H54 (cell line): ENCODE results near the gene CEP131.
"Not testable (repeated sequence)": the region's sequence is repeated elsewhere in the genome, so short reads cannot be mapped to it uniquely, and the experiment has no call there.

Experiments used
- DNase-seq: peaks from one replicate; pipeline ENCODE4 v3.0.0; 2011; ENCODE audit warnings: low spot score, mixed read lengths; ENCODE audit not compliant: insufficient read length
- FAIRE-seq: peaks from 3 replicates; lab custom pipeline; 2011; peaks lifted over from hg19 to GRCh38; lab: Jason Lieb, UNC
- POLR2A ChIP-seq: IDR thresholded peaks from 2 replicates; pipeline ENCODE4 v1.6.1; 2011; ENCODE audit warnings: low read depth, mild to moderate bottlenecking, low read length

CEP131 gene

DNA sequence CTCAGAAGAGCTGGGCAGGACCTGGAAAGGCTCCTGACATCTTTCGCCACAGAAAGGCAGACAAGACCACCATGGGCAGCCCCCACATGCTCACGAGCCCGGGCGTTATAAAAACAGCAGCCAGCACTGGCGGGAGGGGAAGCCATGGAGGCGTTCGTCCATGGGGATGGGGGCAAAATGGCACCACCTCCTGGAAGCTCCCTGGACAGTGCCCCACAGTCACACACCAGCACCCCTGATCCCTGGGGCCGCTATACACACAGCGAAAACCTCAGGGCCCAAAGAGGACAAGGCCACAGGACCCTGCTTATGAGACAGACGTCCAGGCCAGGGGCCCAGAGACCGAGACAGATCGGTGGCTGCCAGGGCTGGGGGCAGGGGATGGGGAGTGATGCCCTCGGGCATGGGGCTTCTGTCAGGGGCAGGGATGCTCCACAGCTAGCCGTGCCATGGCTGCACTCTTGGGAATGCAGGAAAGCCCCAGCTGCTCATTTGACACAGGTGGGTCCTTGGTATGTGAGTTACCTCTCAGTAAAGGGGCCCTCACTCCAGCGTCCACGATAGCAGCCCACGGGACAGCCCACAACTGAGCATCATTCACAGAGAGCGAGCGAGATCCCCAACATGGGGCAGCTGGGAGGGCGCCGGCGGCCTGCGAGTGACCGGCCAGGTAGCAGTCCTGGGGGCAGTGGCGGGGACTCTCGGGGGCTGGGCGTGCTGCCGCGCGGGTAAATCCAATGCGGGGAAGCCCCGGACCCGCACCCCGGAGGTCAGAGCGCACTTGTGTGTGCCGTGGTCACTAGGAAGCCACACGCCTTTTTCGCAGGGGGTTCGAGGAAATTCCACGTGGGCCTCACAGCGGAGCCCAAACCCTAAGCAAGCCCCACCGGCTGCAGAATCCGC lies 63.8 kb downstream of the CEP131 start:
- FAIRE-seq (no peak), DNase-seq (no peak)
- no peak for TF ChIP-seq POLR2A

DNA sequence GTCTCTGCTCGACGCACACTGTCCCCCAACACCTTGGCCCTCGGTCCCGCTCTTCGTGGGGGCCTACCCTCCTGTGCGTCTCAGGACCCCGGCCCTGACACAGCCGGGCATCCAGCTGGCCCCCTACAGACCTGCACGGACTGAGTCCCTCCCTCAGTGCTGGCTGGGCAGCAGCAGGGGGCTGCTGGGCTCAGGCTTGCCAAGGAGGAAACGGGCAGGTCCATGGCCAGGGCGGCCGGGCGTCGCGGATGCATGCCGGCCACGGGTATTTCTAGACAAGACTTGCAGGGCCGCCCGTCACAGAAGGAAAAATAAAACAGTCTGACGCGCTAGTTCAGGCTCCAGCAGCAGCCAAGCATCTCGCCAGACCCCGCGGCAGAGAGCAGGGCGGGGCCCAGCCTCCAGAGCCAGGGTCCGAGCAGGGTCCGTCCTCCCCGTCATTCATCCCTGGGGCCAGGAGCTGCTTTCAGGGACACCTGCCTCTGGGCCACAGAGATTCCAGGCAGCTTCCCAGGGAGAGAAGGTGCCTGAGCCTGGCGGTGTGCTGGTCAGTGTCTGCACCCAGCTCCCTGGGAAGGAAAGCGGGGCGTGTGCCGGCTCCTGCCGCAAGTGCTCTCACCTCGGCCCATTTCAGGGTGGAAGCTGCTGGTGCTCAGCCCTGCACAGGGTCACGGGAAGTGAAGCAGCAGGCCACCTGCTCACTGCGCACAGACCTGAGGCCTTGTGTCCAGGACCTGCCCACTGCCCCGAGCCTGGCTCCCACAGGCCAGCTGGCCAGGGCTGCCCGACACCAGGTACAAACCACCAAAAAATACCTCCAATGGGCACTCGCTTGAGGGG lies 64.7 kb downstream of the CEP131 start:
- no peak for DNase-seq
- FAIRE-seq, result no peak
- no peak for TF ChIP-seq POLR2A

DNA sequence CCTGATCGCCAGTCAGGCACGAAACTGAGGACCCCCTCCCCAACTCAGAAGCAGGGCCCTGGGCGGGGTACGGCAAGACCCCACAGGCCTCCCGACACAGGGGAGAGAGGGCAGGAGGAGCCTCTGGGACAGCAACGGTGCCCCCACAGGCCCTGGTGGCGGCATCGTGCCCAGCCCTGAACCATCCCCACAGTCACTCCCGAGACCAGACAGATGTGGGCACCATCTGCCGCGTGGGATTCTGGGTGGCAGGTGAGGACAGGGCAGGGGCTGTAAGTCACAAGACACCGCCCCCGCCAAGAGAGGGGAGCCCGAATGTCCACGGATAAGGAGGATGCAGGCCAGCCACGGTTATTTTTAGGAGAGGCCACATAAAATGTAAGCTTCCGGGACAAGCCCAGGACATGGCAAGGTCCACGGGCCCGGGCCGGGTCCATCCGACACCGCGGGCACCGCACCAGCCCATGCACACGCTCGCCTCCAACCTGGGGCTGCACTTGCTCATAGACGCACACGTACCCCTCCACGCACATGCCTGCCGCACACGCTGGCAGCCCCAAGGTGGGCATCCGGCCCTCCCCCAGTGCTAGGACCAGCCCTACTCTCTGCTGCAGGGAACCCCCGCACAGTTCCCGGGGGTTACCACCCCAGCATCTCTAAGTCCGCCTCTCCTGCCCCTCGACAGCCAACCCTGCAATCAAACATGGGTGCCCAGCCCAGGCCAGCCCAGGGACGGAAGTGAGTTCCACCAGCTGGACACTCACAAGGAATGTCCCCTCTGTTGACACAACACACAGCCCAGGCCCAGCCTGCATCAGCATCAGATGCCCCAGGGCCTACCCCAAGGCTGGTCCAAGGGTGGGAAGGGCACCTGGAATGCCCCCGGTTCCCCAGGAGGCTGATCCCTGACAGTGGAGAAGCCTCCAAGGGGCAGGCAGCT lies 65.6 kb downstream of the CEP131 start:
- FAIRE-seq, result no peak
- DNase-seq, result no peak

DNA sequence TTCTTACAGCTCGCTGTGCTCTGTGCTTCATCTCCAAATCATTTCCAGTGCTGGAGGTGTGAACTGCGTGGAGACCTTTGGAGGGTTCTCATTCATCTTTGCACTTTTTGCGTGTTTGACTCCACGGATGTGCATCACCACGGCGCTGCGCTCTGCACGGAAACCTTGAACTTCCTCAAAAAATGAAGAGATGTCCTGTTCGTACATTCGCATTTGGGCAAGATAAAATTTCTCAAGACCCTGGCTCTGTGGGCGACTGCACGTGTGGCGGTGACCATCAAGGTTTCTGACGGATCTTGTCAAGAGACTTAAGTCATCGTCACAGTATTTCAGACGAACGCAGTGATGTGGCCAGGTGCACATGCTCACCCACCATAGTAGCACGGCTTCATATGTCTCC lies 67.8 kb downstream of the CEP131 start:
- DNase-seq, result no peak
- no peak for TF ChIP-seq POLR2A
- no peak for FAIRE-seq

More for the DNA sequence above, 65.6 kb downstream of the CEP131 start:
- TF ChIP-seq POLR2A, result no peak

DNA sequence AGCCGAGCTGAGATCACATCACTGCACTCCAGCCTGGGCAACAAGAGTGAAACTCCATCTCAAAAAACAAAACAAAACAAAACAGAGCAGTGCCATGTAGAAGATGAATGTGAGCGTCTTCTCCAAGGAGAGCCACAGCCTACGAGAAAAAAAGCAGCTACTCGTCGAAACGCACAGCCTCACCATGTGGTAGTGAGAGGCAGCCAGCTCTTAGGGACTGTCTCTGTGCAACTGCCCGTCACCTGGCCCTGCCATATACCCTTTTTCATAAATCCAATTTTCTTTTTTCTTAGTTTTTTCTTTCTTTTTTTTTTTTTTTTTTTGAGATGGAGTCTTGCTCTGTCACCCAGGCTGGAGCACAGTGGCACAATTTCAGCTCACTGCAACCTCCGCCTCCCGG lies 68.7 kb downstream of the CEP131 start:
- not testable (repeated sequence) for FAIRE-seq, DNase-seq

DNA sequence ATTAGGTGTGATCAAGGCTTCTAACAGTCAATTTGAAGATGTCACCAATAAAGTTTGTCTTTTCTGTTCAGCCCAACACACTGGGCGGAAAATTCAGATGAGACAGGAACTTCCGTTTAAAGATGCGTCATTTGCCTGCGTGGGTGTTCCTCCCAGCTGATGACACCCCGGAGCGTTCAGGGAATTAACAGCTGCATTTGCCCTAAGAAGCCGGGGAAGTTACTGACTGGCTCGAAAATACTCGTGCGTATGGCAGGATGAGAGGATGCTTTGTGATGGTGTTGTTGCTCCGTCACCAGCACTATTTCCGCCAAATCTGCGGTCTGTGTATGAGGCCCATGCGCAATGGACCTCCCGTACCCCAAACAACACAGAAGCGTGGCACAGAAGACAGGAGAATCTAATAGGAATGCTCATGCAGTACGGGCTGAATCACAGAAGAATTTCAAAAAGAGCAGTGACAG lies 69.4 kb downstream of the CEP131 start:
- no peak for FAIRE-seq

DNA sequence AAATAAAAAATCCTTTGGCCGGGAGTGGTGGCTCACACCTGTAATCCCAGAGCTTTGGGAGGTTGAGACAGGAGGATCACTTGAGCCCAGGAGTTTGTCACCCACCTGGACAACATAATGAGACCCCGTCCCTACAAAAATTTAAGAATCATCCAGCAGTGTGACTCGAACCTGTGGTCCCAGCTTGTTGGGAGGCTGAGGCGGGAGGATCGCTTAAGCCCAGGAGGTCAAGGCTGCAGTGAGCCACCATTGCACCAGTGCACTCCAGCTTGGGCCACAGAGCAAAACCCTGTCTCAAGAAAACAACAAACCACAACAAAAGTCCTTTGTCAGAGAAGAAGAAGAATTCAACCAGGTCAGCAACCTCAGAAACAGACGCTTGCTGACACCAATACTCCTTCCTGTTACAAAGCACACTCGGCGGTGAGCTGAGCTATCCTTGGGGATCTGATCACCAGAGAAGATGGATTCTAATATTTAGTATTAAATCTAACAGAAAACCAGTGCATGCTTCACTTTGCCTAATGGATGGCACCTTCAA lies 70.4 kb downstream of the CEP131 start:
- FAIRE-seq, result no peak
- TF ChIP-seq POLR2A, result no peak

More for the DNA sequence above, 69.4 kb downstream of the CEP131 start:
- TF ChIP-seq POLR2A, result no peak
- DNase-seq, result peak; percentile 68

DNA sequence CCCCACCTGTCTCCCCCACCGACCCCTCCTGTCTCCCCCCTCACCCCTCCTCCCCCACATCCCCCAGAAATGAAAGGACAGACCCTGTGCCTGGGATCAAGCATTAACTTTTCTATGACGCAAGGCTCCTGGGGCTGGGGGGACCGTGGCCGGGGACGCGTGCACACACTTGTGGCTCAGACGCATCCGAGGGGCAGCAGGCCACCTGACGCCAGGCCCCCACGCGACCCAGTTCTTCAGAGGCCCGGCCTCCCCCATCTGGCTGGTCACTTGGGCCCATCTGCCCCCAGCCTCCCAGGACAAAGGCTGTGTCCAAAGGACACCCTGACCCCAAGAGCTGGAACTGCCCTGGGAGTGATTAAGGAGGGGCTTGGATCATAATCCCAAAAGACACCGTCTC lies 71.5 kb downstream of the CEP131 start:
- no peak for FAIRE-seq
- no peak for TF ChIP-seq POLR2A
- DNase-seq, result no peak

More for the DNA sequence above, 70.4 kb downstream of the CEP131 start:
- DNase-seq, result no peak

DNA sequence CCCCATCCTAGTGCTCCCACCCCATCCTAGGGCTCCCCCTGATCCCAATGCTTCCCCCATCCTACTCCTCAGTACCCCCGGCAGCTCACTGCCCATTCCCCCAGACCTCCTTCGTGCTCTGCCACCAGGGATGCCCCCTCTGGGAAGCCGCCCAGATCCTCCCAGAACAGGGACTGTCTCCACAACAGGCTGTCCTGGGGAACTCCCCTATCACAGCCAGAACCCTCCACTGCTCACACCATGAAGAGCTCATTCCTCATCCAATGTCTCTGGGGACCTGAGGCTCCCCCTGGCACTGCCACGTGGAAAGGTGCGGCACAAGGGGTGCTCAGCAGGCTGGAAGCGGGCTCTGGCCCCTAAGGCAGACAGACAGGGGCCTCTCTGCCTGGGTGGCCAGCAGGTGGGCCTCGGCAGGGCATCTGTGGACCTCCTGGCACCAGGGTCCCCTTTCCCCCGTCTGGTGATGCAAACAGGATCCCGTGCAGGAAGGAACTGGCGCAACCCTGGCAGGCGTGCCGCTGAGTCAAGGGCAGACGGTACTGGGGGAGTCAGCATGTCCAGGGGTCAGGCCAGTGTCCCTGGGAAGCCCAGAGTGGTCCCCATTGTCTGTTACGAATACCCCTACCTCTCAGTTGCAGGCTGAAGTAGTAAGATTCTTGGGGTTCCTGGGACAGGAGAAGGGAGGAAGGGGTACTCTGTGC lies 72.2 kb downstream of the CEP131 start:
- no peak for DNase-seq
- FAIRE-seq, result no peak
- no peak for TF ChIP-seq POLR2A

DNA sequence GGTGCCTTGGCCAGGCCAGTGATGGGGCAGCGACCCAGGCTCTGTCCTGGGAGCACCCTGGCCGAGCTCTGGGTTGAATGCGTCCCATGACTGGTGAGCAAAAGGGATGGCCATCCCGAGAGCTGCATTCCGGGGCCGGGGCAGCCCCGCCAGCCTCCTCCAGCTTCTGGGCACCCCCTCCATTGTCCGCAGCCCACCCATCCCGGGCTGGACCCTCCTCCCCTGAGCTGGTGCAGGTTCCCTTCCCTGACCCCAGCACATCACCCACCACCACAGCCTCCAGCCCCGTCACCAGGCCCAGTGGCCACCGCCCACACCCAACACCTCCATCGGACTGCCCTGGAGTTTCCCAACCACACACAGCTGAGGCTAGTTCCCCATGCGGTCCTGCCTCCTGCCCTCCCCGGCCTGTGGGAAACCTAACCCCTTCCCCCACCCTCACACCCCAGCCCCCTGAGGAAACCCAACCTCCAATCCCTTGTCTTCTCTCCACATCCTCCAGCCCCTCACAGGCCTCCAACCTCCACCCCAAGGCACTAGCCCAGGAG lies 73.7 kb downstream of the CEP131 start:
- no peak for FAIRE-seq

DNA sequence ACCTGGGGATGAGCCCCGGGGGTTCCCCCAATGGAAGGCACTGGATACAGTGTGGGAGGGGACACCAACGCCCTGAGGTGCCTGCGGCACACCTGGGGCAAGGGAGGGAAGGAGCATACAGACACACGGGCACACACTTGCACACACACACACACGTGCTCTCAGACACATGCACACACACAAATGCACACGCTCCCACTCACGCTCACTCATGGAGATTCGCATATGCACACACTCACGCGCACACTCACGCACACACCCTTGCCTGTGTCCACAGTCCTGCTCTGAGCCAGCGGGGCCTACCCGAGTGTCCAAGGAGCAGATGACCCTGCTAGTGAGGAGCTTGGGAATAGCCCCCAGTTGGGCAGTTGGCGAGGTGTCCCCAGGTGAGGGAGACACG lies 74.2 kb downstream of the CEP131 start:
- TF ChIP-seq POLR2A, result no peak
- DNase-seq (no peak), FAIRE-seq (no peak)

More for the DNA sequence above, 73.7 kb downstream of the CEP131 start:
- no peak for TF ChIP-seq POLR2A
- no peak for DNase-seq

DNA sequence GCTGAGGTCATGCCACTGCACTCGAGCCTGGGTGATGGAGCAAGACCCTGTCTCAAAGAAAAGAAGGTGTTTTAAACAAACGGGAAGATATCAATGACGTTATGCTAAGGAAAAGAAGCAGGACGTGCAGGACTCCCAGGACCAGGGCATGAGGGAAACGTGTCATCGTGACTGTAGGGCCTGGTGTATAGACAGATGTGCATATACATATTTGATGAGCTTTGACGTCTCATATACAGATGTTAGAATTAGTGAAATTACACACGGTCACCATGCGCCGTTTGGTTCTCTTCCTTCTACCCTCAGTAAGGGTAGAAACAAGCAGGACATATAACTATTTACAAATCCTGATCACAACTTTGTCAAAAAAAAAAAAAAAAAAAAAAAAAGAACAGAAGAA lies 75.1 kb downstream of the CEP131 start:
- TF ChIP-seq POLR2A, result no peak
- DNase-seq (no peak), FAIRE-seq (no peak)

DNA sequence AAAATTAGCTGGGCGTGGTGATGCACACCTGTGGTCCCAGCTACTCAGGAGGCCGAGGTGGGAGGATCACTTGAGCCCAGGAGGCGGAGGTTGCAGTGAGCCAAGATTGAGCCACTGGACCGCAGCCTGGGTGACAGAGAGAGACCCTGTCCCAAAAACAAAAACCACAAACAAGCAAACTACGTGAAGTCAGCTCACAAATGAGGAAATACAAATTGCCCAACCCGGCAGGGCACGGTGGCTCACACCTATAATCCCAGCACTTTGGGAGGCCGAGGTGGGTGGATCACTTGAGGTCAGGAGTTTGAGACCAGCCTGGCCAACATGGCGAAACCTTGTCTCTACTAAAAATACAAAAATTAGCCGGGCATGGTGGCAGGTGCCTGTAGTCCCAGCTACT lies 76.6 kb downstream of the CEP131 start:
- DNase-seq, FAIRE-seq: not testable (repeated sequence)
